Large intestine (tissue), 3 donors: ENCODE results near the gene CNOT3. TPM values are rescaled to one million over a fixed set of nuclear protein-coding genes. Genes with fewer than 3 reads are reported as not detected.
A peak's percentile ranks its signal among the peaks of the same experiment; 100 is the strongest.

Experiments
- DNase-seq, 2 donors: peaks; one replicate each; pipeline versions ENCODE4 v3.0.0 to v3.0.0-alpha.2; 2013
- H3K27ac ChIP-seq: one replicate; pipeline ENCODE4 v1.5.1; 2013; ENCODE audit warnings: low read length
- H3K27me3 ChIP-seq: 2 replicates; pipeline ENCODE4 v1.6.1; 2013; ENCODE audit warnings: low read length; ENCODE audit not compliant: control insufficient read depth, insufficient read depth
- H3K36me3 ChIP-seq: 2 replicates; pipeline ENCODE4 v1.6.1; 2013; ENCODE audit warnings: low read length; ENCODE audit not compliant: control insufficient read depth, insufficient read depth
- H3K4me1 ChIP-seq: one replicate; pipeline ENCODE4 v1.6.1; 2013; ENCODE audit warnings: low read length; ENCODE audit not compliant: control insufficient read depth, insufficient read depth
- H3K4me3 ChIP-seq: one replicate; pipeline ENCODE4 v1.5.1; 2013; ENCODE audit warnings: low read length
- H3K9me3 ChIP-seq: one replicate; pipeline ENCODE4 v1.6.1; 2013; ENCODE audit warnings: mild to moderate bottlenecking, low read depth, low read length, moderate library complexity; ENCODE audit not compliant: control insufficient read depth
- WGBS: methylation state at CpG from one replicate; pipeline ENCODE4 v1.1.5; 2013; ENCODE audit warnings: low lambda C conversion rate; ENCODE audit not compliant: insufficient coverage; 5-methylcytosine and 5-hydroxymethylcytosine counted together
- polyA plus RNA-seq: library from polyadenylated mRNA; unstranded; fragments of 120-200 nt; gene quantifications from one replicate; pipeline ENCODE4 v1.2.1, GENCODE V29; 2013

CNOT3 gene
- polyA plus RNA-seq, 1 donor = 37.2 TPM

- Histone ChIP-seq H3K4me3 (peak within 1 kb of the TSS; percentile 94), H3K36me3 (peaks cover 18% of the 10 kb centered on the region), H3K27me3 (no peaks in the 10 kb centered on the region), H3K9me3 (no peaks in the 10 kb centered on the region), H3K4me1 (no peaks in the 10 kb centered on the region), H3K27ac (no peak within 1 kb of the TSS)
- DNase-seq = peak; percentile 99 to 100
- 0% methylated on average over 1 of the region's 54 CpGs for WGBS
Observed at GRCh38 chr19:54102421-54103169, 35.0 kb upstream of the CNOT3 start, which contains the start of gene NDUFA3. NDUFA3 (plus strand) TSS chr19:54102855; CDS start chr19:54102879, 24 bp downstream.

GRCh38 chr19:54104998-54105715 is 32.4 kb upstream of the CNOT3 start:
- no peaks in the 10 kb centered on the region for H3K9me3 ChIP-seq
- WGBS = 100% methylated on average over 1 of the region's 11 CpGs
- no peaks in the 10 kb centered on the region for H3K4me1 ChIP-seq
- H3K36me3 ChIP-seq = peaks cover 38% of the 10 kb centered on the region
- no peaks in the 10 kb centered on the region for H3K27me3 ChIP-seq
- no peak overlapping the region for H3K27ac ChIP-seq
- H3K4me3 ChIP-seq = no peak overlapping the region
- DNase-seq = no peak

GRCh38 chr19:54105796-54106195 is 31.8 kb upstream of the CNOT3 start:
- WGBS = 100% methylated on average over 2 of the region's 10 CpGs

GRCh38 chr19:54106716-54107115 is 30.8 kb upstream of the CNOT3 start:
- Histone ChIP-seq H3K27ac (no peak overlapping the region), H3K4me3 (no peak overlapping the region), H3K27me3 (no peaks in the 10 kb centered on the region), H3K36me3 (peaks cover 46% of the 10 kb centered on the region), H3K9me3 (no peaks in the 10 kb centered on the region), H3K4me1 (no peaks in the 10 kb centered on the region)
- no peak for DNase-seq
- WGBS = no CpG with 5 or more reads among the region's 15 CpGs

More at GRCh38 chr19:54105796-54106195, 31.8 kb upstream of the CNOT3 start:
- Histone ChIP-seq H3K27ac (no peak overlapping the region), H3K4me1 (no peaks in the 10 kb centered on the region), H3K36me3 (peaks cover 44% of the 10 kb centered on the region), H3K9me3 (no peaks in the 10 kb centered on the region), H3K4me3 (no peak overlapping the region), H3K27me3 (no peaks in the 10 kb centered on the region)
- DNase-seq = no peak

GRCh38 chr19:54107876-54108490 is 29.6 kb upstream of the CNOT3 start:
- Histone ChIP-seq H3K4me3 (no peak overlapping the region), H3K27me3 (no peaks in the 10 kb centered on the region), H3K4me1 (no peaks in the 10 kb centered on the region), H3K27ac (no peak overlapping the region), H3K36me3 (peaks cover 48% of the 10 kb centered on the region), H3K9me3 (no peaks in the 10 kb centered on the region)
- DNase-seq = no peak
- no CpG with 5 or more reads among the region's 21 CpGs for WGBS

GRCh38 chr19:54108496-54108895 is 29.1 kb upstream of the CNOT3 start:
- H3K4me1 ChIP-seq = no peaks in the 10 kb centered on the region
- DNase-seq = no peak
- peaks cover 48% of the 10 kb centered on the region for H3K36me3 ChIP-seq
- 60% methylated on average over 1 of the region's 7 CpGs for WGBS
- no peaks in the 10 kb centered on the region for H3K9me3 ChIP-seq
- no peak overlapping the region for H3K27ac ChIP-seq
- no peaks in the 10 kb centered on the region for H3K27me3 ChIP-seq
- no peak overlapping the region for H3K4me3 ChIP-seq

- no peaks in the 10 kb centered on the region for H3K4me1 ChIP-seq
- peaks cover 48% of the 10 kb centered on the region for H3K36me3 ChIP-seq
- no peak for DNase-seq
- no peaks in the 10 kb centered on the region for H3K9me3 ChIP-seq
- H3K4me3 ChIP-seq = no peak overlapping the region
- no CpG with 5 or more reads among the region's 6 CpGs for WGBS
- no peak overlapping the region for H3K27ac ChIP-seq
- no peaks in the 10 kb centered on the region for H3K27me3 ChIP-seq
Observed at GRCh38 chr19:54109651-54110050, 27.9 kb upstream of the CNOT3 start.

- no CpG with 5 or more reads among the region's 28 CpGs for WGBS
- H3K9me3 ChIP-seq = no peaks in the 10 kb centered on the region
- H3K36me3 ChIP-seq = peaks cover 22% of the 10 kb centered on the region
- no peaks in the 10 kb centered on the region for H3K27me3 ChIP-seq
- DNase-seq = peak in 1 of 2 donors; percentile 27
- H3K27ac ChIP-seq = no peak overlapping the region
- peak overlapping the region; percentile 66 for H3K4me3 ChIP-seq
- peaks cover 6% of the 10 kb centered on the region for H3K4me1 ChIP-seq
Observed at GRCh38 chr19:54114340-54115108, 23.0 kb upstream of the CNOT3 start.

- peak; percentile 97 to 99 for DNase-seq
- Histone ChIP-seq H3K27ac (peak within 1 kb of the TSS; percentile 71), H3K4me3 (peak within 1 kb of the TSS; percentile 66), H3K4me1 (peaks cover 6% of the 10 kb centered on the region), H3K9me3 (no peaks in the 10 kb centered on the region), H3K27me3 (no peaks in the 10 kb centered on the region), H3K36me3 (peaks cover 22% of the 10 kb centered on the region)
- 0% methylated on average over 3 of the region's 60 CpGs for WGBS
Observed at GRCh38 chr19:54115109-54116063, 22.2 kb upstream of the CNOT3 start, which contains the start of the genes PRPF31 and TFPT. PRPF31 (plus strand) TSS chr19:54115754; CDS start chr19:54118279, 2,525 bp downstream. TFPT (minus strand) TSS chr19:54115657; CDS start chr19:54115269, 388 bp downstream.
